ENCODE results near the gene ARRDC2. TPM values are rescaled to one million over a fixed set of nuclear protein-coding genes. Genes with fewer than 3 reads are reported as not detected.
"Not testable (repeated sequence)": the region's sequence is repeated elsewhere in the genome, so short reads cannot be mapped to it uniquely, and the experiment has no call there.

ARRDC2 gene
- total RNA-seq, 1 experiment from 2014 or later: 57.4 TPM

GRCh38 chr19:18008814-18009213 is 844 bp downstream of the ARRDC2 start:
- in situ Hi-C loops (cut with HindIII; ENCODE audit: low pct_unique_long_range_greater_than_20kb, low sequenced_read_pairs): no loop called here
- DNase-seq (ENCODE audit: low read depth): no peak

GRCh38 chr19:18009412-18010066 is 1.6 kb downstream of the ARRDC2 start:
- in situ Hi-C loops (cut with HindIII; ENCODE audit: low pct_unique_long_range_greater_than_20kb, low sequenced_read_pairs): no loop called here

GRCh38 chr19:18010149-18010548 is 2.2 kb downstream of the ARRDC2 start:
- DNase-seq (ENCODE audit: low read depth): no peak
- in situ Hi-C loops (cut with HindIII; ENCODE audit: low pct_unique_long_range_greater_than_20kb, low sequenced_read_pairs): no loop called here

More at GRCh38 chr19:18009412-18010066, 1.6 kb downstream of the ARRDC2 start:
- DNase-seq (ENCODE audit: low read depth): no peak

GRCh38 chr19:18013210-18014111 is 5.5 kb downstream of the ARRDC2 start:
- in situ Hi-C loops (cut with HindIII; ENCODE audit: low pct_unique_long_range_greater_than_20kb, low sequenced_read_pairs): no loop called here

GRCh38 chr19:18014197-18014596 is 6.2 kb downstream of the ARRDC2 start:
- in situ Hi-C loops (cut with HindIII; ENCODE audit: low pct_unique_long_range_greater_than_20kb, low sequenced_read_pairs): no loop called here

More at GRCh38 chr19:18013210-18014111, 5.5 kb downstream of the ARRDC2 start:
- DNase-seq (ENCODE audit: low read depth): no peak

GRCh38 chr19:18016209-18016910 is 8.4 kb downstream of the ARRDC2 start:
- in situ Hi-C loops (cut with HindIII; ENCODE audit: low pct_unique_long_range_greater_than_20kb, low sequenced_read_pairs): no loop called here

More at GRCh38 chr19:18014197-18014596, 6.2 kb downstream of the ARRDC2 start:
- no peak for DNase-seq (ENCODE audit: low read depth)

GRCh38 chr19:18017275-18018083 is 9.5 kb downstream of the ARRDC2 start:
- DNase-seq (ENCODE audit: low read depth): no peak
- in situ Hi-C loops (cut with HindIII; ENCODE audit: low pct_unique_long_range_greater_than_20kb, low sequenced_read_pairs): no loop called here

More at GRCh38 chr19:18016209-18016910, 8.4 kb downstream of the ARRDC2 start:
- DNase-seq (ENCODE audit: low read depth): no peak

- DNase-seq (ENCODE audit: low read depth): no peak
- in situ Hi-C loops (cut with HindIII; ENCODE audit: low pct_unique_long_range_greater_than_20kb, low sequenced_read_pairs): no loop called here
These were observed 12.5 kb downstream of the ARRDC2 start for GRCh38 chr19:18020212-18021085.

GRCh38 chr19:18021121-18021755 is 13.3 kb downstream of the ARRDC2 start:
- DNase-seq (ENCODE audit: low read depth): peak; percentile 83
- in situ Hi-C loops (cut with HindIII; ENCODE audit: low pct_unique_long_range_greater_than_20kb, low sequenced_read_pairs): no loop called here

- no peak for DNase-seq (ENCODE audit: low read depth)
- in situ Hi-C loops (cut with HindIII; ENCODE audit: low pct_unique_long_range_greater_than_20kb, low sequenced_read_pairs): no loop called here
These were observed 15.8 kb downstream of the ARRDC2 start for GRCh38 chr19:18023622-18024251.

GRCh38 chr19:18027151-18027550 is 19.2 kb downstream of the ARRDC2 start:
- in situ Hi-C loops (cut with HindIII; ENCODE audit: low pct_unique_long_range_greater_than_20kb, low sequenced_read_pairs): no loop called here
- no peak for DNase-seq (ENCODE audit: low read depth)

GRCh38 chr19:18029617-18030338 is 21.8 kb downstream of the ARRDC2 start:
- in situ Hi-C loops (cut with HindIII; ENCODE audit: low pct_unique_long_range_greater_than_20kb, low sequenced_read_pairs): no loop called here
- no peak for DNase-seq (ENCODE audit: low read depth)

- in situ Hi-C loops (cut with HindIII; ENCODE audit: low pct_unique_long_range_greater_than_20kb, low sequenced_read_pairs); DNase-seq (ENCODE audit: low read depth): not testable (repeated sequence)
These were observed 23.4 kb downstream of the ARRDC2 start for GRCh38 chr19:18031401-18031800.

- DNase-seq (ENCODE audit: low read depth); in situ Hi-C loops (cut with HindIII; ENCODE audit: low pct_unique_long_range_greater_than_20kb, low sequenced_read_pairs): not testable (repeated sequence)
These were observed 24.1 kb downstream of the ARRDC2 start for GRCh38 chr19:18032102-18032501.

GRCh38 chr19:18041054-18041453 is 33.1 kb downstream of the ARRDC2 start:
- no peak for DNase-seq (ENCODE audit: low read depth)
- in situ Hi-C loops (cut with HindIII; ENCODE audit: low pct_unique_long_range_greater_than_20kb, low sequenced_read_pairs): no loop called here

- in situ Hi-C loops (cut with HindIII; ENCODE audit: low pct_unique_long_range_greater_than_20kb, low sequenced_read_pairs): no loop called here
- no peak for DNase-seq (ENCODE audit: low read depth)
These were observed 35.7 kb downstream of the ARRDC2 start for GRCh38 chr19:18043676-18044075.

Measured in Caki2 (cell line).